Activated gamma-delta T cell treated with anti-CD3 and anti-CD28 coated beads, Interleukin-2, amount 50 U/mL, for 16 hours (primary cell): Measurements from ENCODE around the gene MAP3K14.

Experiments used
- DNase-seq: peaks from one replicate; pipeline ENCODE4 v3.0.0-alpha.2; 2020; ENCODE audit warnings: low read depth

Gene MAP3K14

GRCh38 chr17:45338996-45339535 lies 22.2 kb upstream of the MAP3K14 start:
- DNase-seq = no peak

GRCh38 chr17:45338023-45338781 lies 21.4 kb upstream of the MAP3K14 start:
- no peak for DNase-seq

- DNase-seq = no peak
Observed at GRCh38 chr17:45336390-45337182, 19.8 kb upstream of the MAP3K14 start.

- no peak for DNase-seq
Observed at GRCh38 chr17:45335721-45336120, 18.9 kb upstream of the MAP3K14 start.

- DNase-seq = no peak
Observed at GRCh38 chr17:45334701-45335677, 18.2 kb upstream of the MAP3K14 start.

- DNase-seq = no peak
Observed at GRCh38 chr17:45334231-45334630, 17.4 kb upstream of the MAP3K14 start.

- no peak for DNase-seq
Observed at GRCh38 chr17:45333702-45334092, 16.9 kb upstream of the MAP3K14 start.

GRCh38 chr17:45332989-45333701 lies 16.3 kb upstream of the MAP3K14 start:
- DNase-seq = no peak

GRCh38 chr17:45332505-45332904 lies 15.7 kb upstream of the MAP3K14 start:
- no peak for DNase-seq

GRCh38 chr17:45326626-45327025 lies 9.8 kb upstream of the MAP3K14 start:
- DNase-seq = no peak

GRCh38 chr17:45325810-45326209 lies 9.0 kb upstream of the MAP3K14 start:
- DNase-seq = no peak

- no peak for DNase-seq
Observed at GRCh38 chr17:45324336-45324735, 7.5 kb upstream of the MAP3K14 start.

GRCh38 chr17:45322168-45322567 lies 5.3 kb upstream of the MAP3K14 start:
- no peak for DNase-seq

- DNase-seq = no peak
Observed at GRCh38 chr17:45320931-45321461, 4.2 kb upstream of the MAP3K14 start.

- no peak for DNase-seq
Observed at GRCh38 chr17:45320349-45320930, 3.6 kb upstream of the MAP3K14 start.

- DNase-seq = no peak
Observed at GRCh38 chr17:45319239-45319703, 2.5 kb upstream of the MAP3K14 start.

- DNase-seq = no peak
Observed at GRCh38 chr17:45318561-45319230, 1.9 kb upstream of the MAP3K14 start.

GRCh38 chr17:45317111-45317928 lies 500 bp upstream of the MAP3K14 start:
- DNase-seq = peak; percentile 99
